22Rv1 (cell line): Measurements from ENCODE around the gene ZFAND2B.

ENCODE experiments used
- ZFX ChIP-seq: fragments of 450-650 bp; IDR thresholded peaks from 2 replicates; pipeline ENCODE4 v1.6.1; 2017; ENCODE audit warnings: antibody characterized with exemption, borderline replicate concordance
- TF ChIP-seq, protein P1 (sequence below): fragments of 450-650 bp; IDR thresholded peaks from 2 replicates; pipeline ENCODE4 v1.5.1; 2017; ENCODE audit warnings: mild to moderate bottlenecking

DNA sequence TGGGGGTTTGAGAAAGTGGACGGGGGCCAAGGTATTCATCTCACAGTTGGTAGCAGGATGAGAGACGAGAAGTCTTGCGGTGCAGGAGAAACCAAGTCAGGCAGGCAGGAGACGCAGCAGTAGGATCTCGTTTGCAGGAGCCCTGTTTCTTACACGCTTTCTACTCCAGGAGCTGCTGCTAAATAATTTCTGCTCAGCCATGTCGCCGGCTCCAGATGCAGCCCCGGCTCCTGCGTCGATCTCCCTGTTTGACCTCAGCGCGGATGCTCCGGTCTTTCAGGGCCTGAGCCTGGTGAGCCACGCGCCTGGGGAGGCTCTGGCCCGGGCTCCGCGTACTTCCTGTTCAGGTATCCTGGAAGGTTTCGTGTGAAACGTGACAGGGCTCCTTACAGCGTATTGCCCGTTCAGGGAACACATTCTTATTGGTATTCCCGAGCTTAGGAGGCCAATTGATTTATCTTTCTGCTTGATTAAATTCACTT, 23.5 kb downstream of the ZFAND2B start:
- TF ChIP-seq, protein P1, sequence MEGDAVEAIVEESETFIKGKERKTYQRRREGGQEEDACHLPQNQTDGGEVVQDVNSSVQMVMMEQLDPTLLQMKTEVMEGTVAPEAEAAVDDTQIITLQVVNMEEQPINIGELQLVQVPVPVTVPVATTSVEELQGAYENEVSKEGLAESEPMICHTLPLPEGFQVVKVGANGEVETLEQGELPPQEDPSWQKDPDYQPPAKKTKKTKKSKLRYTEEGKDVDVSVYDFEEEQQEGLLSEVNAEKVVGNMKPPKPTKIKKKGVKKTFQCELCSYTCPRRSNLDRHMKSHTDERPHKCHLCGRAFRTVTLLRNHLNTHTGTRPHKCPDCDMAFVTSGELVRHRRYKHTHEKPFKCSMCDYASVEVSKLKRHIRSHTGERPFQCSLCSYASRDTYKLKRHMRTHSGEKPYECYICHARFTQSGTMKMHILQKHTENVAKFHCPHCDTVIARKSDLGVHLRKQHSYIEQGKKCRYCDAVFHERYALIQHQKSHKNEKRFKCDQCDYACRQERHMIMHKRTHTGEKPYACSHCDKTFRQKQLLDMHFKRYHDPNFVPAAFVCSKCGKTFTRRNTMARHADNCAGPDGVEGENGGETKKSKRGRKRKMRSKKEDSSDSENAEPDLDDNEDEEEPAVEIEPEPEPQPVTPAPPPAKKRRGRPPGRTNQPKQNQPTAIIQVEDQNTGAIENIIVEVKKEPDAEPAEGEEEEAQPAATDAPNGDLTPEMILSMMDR: no peak
- no peak for TF ChIP-seq ZFX
